Measurements from ENCODE around the gene SOS1. TPM values are rescaled to one million over a fixed set of nuclear protein-coding genes. Genes with fewer than 3 reads are reported as not detected.

Gene SOS1
- total and polyA plus RNA-seq, 2 of the 13 experiments (the other 11 are each of a cell fraction or from before 2014, with no cell fraction given): 20.8 to 60.4 TPM

- ATAC-seq: peak; percentile 94
- intact Hi-C loops (cut with micrococcal nuclease; ENCODE audit: unreplicated experiment): loop anchor here (1.0 to 5.0 kb wide), 8 partner anchors 21 to 282 kb away; partner anchors contain the start of genes DHX57 and MORN2
- Histone ChIP-seq H3K79me2 (ENCODE audit: insufficient read depth, low read length) (no peaks in the 10 kb centered on the region), H3K4me1 (ENCODE audit: insufficient read depth, low read length) (peaks cover 46% of the 10 kb centered on the region), H4K20me1 (ENCODE audit: insufficient read depth, low read length) (no peaks in the 10 kb centered on the region), H2AFZ (ENCODE audit: low read length) (no peak overlapping the region), H3K4me3 (replicated peaks in 1 of 3; ENCODE audit: insufficient read depth in 1 of 3, low read depth in 2 of 3, low read length in 3 of 3) (peak overlapping the region in 1 of 3 experiments; percentile 32; a peak in 2 of 6 replicates), H3K9ac (ENCODE audit: insufficient read depth, low read depth, low read length) (peak overlapping the region; percentile 45), H3K9me3 (ENCODE audit: low read length) (no peaks in the 10 kb centered on the region), H3K36me3 (replicated peaks in 1 of 2; ENCODE audit: control insufficient read depth in 1 of 2, insufficient read depth in 2 of 2, low read length in 2 of 2) (no peaks in the 10 kb centered on the region), H3K4me2 (ENCODE audit: low read depth, low read length) (peak overlapping the region; percentile 79), H3K27ac (ENCODE audit: extremely low read length, insufficient read depth, low read length) (peak overlapping the region; percentile 39), H3K27me3 (ENCODE audit: control insufficient read depth in 1 of 2, insufficient read depth in 2 of 2, low read length in 2 of 2) (no peaks in the 10 kb centered on the region)
- in situ Hi-C loops (cut with HindIII; ENCODE audit: extremely low pct_ligation_motif_present, low pct_unique_long_range_greater_than_20kb): loop anchor here (5.0 to 10.0 kb wide), 3 partner anchors 35 to 280 kb away; no protein-coding TSS in a partner anchor
- FAIRE-seq: peak; percentile 73
- CTCF ChIA-PET (ENCODE audit: low intra/inter-chr PET ratio, low total read pairs): interaction anchor here (1.2 to 1.7 kb wide), 2 partner anchors 281 to 283 kb away, joined by 8 to 9 read pairs; no protein-coding TSS in a partner anchor
- DNase-seq (ENCODE audit: low spot score): peak; percentile 89
- 20% methylated on average over 10 of the region's 11 CpGs for WGBS (ENCODE audit: low lambda C conversion rate)
- POLR2A ChIA-PET: interaction anchor here (0.6 to 2.2 kb wide), 11 partner anchors 15 to 282 kb away, joined by 3 to 10 read pairs (median 5); partner anchors contain the start of genes DHX57, MORN2, SOS1 and SRSF7
- no TSS peak for BruUV-seq (replicated peaks)
- TF ChIP-seq ZBTB7B (CRISPR knock-in tag; IDR thresholded peaks at IDR 0.05): 0 out of 2 replicates have a peak, but pooled peaks have one; percentile 17
- peak; percentile 12; the same call in 1 of the 2 replicates for TF ChIP-seq IRF2 (CRISPR knock-in tag; IDR thresholded peaks at IDR 0.05)
- peak; percentile 38 for TF ChIP-seq ELF3 (CRISPR knock-in tag; IDR thresholded peaks at IDR 0.05)
- TF ChIP-seq, protein P1, sequence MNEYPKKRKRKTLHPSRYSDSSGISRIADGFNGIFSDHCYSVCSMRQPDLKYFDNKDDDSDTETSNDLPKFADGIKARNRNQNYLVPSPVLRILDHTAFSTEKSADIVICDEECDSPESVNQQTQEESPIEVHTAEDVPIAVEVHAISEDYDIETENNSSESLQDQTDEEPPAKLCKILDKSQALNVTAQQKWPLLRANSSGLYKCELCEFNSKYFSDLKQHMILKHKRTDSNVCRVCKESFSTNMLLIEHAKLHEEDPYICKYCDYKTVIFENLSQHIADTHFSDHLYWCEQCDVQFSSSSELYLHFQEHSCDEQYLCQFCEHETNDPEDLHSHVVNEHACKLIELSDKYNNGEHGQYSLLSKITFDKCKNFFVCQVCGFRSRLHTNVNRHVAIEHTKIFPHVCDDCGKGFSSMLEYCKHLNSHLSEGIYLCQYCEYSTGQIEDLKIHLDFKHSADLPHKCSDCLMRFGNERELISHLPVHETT (CRISPR knock-in tag; conservative IDR thresholded peaks at IDR 0.05): no peak
- TF ChIP-seq HMGXB4 (CRISPR knock-in tag; IDR thresholded peaks at IDR 0.05; ENCODE audit: borderline replicate concordance in 1 of 2, low read depth in 1 of 2): peak; percentile 57 to 81; a peak in 2 of 4 replicates
- TF ChIP-seq GATAD1 (CRISPR knock-in tag; IDR thresholded peaks at IDR 0.05): peak; percentile 36; the same call in 1 of the 2 replicates
- TF ChIP-seq, protein P2, sequence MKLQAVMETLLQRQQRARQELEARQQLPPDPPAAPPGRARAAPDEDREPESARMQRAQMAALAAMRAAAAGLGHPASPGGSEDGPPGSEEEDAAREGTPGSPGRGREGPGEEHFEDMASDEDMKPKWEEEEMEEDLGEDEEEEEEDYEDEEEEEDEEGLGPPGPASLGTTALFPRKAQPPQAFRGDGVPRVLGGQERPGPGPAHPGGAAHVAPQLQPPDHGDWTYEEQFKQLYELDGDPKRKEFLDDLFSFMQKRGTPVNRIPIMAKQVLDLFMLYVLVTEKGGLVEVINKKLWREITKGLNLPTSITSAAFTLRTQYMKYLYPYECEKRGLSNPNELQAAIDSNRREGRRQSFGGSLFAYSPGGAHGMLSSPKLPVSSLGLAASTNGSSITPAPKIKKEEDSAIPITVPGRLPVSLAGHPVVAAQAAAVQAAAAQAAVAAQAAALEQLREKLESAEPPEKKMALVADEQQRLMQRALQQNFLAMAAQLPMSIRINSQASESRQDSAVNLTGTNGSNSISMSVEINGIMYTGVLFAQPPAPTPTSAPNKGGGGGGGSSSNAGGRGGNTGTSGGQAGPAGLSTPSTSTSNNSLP (IDR thresholded peaks at IDR 0.05; ENCODE audit: low read depth, low read length): peak; percentile 85
- TF ChIP-seq ZSCAN22 (CRISPR knock-in tag; IDR thresholded peaks at IDR 0.05): no peak
- no peak for TF ChIP-seq NR2F6 (IDR thresholded peaks at IDR 0.05)
- TF ChIP-seq NR2F6 (CRISPR knock-in tag; IDR thresholded peaks at IDR 0.05): peak; percentile 33; the same call in 1 of the 2 replicates
- no peak for TF ChIP-seq ZSCAN12 (CRISPR knock-in tag; IDR thresholded peaks at IDR 0.05)
- peak; percentile 24; the same call in 1 of the 2 replicates for TF ChIP-seq ZNF556 (CRISPR knock-in tag; IDR thresholded peaks at IDR 0.05; ENCODE audit: borderline replicate concordance)
- TF ChIP-seq ZNF350 (CRISPR knock-in tag; IDR thresholded peaks at IDR 0.05; ENCODE audit: borderline replicate concordance, low read depth): peak; percentile 44; the same call in 1 of the 2 replicates
- peak; percentile 31; the same call in 1 of the 2 replicates for TF ChIP-seq RXRB (CRISPR knock-in tag; IDR thresholded peaks at IDR 0.05; ENCODE audit: borderline replicate concordance)
- no peak for TF ChIP-seq SNAI1 (CRISPR knock-in tag; IDR thresholded peaks at IDR 0.05; ENCODE audit: borderline replicate concordance)
- TF ChIP-seq SP4 (CRISPR knock-in tag; IDR thresholded peaks at IDR 0.05): 0 out of 2 replicates have a peak, but pooled peaks have one; percentile 24
- TF ChIP-seq TSC22D2 (CRISPR knock-in tag; IDR thresholded peaks at IDR 0.05; ENCODE audit: borderline replicate concordance): peak; percentile 70; the same call in 1 of the 2 replicates
These were observed 173.3 kb downstream of the SOS1 start for GRCh38 chr2:38947241-38948239.

Data from HepG2 (cell line).